ENCODE measurements around the gene FAM117A. TPM values are rescaled to one million over a fixed set of nuclear protein-coding genes. Genes with fewer than 3 reads are reported as not detected.
"Not testable (repeated sequence)": the region's sequence is repeated elsewhere in the genome, so short reads cannot be mapped to it uniquely, and the experiment has no call there.

Gene FAM117A
- total RNA-seq, 1 donor from 2014 or later, result 5.8 TPM

DNA sequence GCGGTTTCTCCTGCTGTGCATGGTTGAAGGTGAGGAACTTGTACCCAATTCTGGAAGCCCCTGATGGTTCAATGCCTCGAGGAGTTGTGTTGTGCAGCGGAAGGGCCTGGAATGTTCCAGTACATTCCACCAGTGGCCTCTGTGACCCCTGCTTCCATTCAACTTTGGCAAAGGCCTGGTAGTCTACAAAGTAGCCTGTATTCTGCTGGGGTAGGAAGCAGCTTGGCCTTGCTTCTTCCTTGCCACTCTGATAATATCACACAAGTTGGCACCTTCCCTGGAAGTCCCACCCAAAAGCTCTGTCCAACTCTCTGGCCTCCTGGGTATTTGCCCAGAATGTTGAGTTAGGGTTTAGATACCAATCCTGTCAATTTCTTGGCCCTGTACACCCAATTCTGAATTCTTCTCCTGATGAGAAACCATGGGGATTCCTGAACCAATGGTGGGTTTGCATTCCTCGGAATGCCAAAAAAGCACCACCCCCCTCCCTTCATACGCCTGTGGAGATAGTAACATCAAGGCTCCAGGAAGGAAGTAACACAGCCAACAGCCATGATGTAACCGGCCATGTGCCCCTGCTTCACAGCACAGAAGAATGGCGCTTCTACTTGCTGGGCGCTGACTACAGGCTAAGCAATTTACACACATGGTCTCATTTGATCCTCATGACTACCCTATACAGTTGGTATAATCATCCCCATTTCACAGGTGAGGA lies 11.8 kb upstream of the FAM117A start:
- no peak for DNase-seq (ENCODE audit: low spot score)
- intact Hi-C loops (cut with DNase I), result no loop called here

- DNase-seq (ENCODE audit: low spot score), result no peak
These were observed 3.1 kb upstream of the FAM117A start for GRCh38 chr17:49766918-49767530.

GRCh38 chr17:49764559-49765180 lies 739 bp upstream of the FAM117A start:
- intact Hi-C loops (cut with DNase I), result loop anchor here (5.0 kb wide), 1 partner anchor 37 kb away; no protein-coding TSS in a partner anchor
- DNase-seq (ENCODE audit: low spot score), result no peak

More at GRCh38 chr17:49766918-49767530, 3.1 kb upstream of the FAM117A start:
- intact Hi-C loops (cut with DNase I), result no loop called here

DNA sequence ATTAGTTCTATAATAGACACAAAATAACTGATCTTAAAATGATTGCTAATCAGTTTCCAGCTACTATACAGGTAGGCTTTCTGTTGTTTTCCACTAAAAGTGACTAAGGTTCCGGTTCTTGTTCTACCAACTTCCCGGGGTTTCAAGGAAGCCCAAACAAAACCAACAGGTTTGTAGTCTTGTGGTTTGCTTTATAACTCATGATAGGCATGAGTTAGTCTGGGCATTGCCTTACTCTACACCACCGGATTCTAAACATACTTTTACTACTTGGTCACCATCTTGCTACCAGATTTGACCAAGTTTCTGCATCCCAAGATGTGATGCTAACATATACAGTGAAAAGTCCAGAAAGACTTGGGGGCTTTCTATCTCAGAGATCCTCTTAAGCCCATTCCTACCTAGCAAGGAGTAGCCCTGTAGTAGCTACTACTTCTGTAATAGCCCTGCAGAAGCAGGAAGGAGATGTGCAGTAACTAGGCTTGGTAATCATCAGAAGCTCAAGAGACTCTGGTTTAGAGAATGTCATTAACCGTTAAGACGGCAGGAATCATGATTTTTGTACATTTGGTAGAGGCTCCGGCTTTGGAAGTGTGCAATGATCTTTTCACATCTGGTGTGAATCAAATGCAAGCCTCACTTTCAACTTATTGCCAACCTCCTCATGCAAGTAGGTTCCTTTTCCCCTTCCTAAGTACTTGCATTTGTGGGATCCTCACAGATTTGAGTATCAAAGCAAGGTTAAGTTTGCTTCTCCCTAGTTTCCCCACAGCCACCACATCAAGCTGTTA lies 1.6 kb downstream of the FAM117A start:
- no peak for DNase-seq (ENCODE audit: low spot score)
- intact Hi-C loops (cut with DNase I), result loop anchor here (5.0 kb wide), 1 partner anchor 35 kb away; no protein-coding TSS in a partner anchor

- DNase-seq (ENCODE audit: low spot score), result no peak
- intact Hi-C loops (cut with DNase I), result loop anchor here (5.0 kb wide), 1 partner anchor 34 kb away; no protein-coding TSS in a partner anchor
These were observed 2.9 kb downstream of the FAM117A start for GRCh38 chr17:49760932-49761558.

- intact Hi-C loops (cut with DNase I), result loop anchor here (5.0 kb wide), 1 partner anchor 33 kb away; no protein-coding TSS in a partner anchor
- DNase-seq (ENCODE audit: low spot score), result no peak
These were observed 3.6 kb downstream of the FAM117A start for GRCh38 chr17:49760296-49760695.

DNA sequence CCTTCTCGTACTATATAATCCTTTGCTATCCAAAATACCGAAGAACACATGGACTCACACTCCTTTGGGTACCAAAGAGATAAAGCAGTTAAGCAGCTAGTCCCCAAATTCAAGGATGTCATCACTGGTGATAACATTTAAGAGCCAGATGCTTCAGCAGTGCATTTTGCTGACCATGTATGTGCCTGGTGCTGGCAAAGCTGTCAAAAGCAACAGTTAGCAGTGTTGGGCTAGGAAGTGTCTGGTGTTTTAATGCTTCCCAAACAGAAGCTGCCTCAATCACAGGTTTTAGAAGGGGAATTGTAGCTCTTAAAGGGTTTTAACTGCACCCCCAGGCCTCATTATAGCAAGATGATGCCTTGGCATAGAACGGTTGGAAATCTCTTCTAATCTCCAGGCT lies 4.7 kb downstream of the FAM117A start:
- DNase-seq (ENCODE audit: low spot score), result no peak
- intact Hi-C loops (cut with DNase I), result no loop called here

DNA sequence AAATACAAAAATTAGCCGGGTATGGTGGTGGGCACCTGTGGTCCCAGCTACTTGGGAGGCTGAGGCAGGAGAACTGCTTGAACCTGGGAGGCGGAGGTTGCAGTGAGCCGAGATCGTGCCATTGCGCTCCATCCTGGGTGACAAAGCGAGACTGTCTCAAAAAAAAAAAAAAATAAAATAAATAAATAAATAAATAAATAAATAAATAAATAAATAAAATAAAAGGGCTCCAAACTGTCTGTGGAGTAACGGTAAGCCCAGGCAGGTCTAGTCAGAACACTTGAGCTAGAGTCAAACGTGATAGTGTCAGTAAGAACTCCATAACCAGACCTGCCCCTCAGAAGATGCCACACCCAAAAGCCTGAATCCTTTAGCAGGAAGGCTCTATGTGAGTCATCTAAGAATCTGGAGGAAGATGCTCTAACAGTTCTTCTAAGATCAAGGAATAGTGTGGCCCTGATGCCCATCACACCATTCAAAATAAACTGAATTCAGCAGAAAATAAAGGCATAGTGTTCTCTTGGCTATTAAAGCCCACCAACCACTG lies 5.4 kb downstream of the FAM117A start:
- intact Hi-C loops (cut with DNase I); DNase-seq (ENCODE audit: low spot score): not testable (repeated sequence)

DNA sequence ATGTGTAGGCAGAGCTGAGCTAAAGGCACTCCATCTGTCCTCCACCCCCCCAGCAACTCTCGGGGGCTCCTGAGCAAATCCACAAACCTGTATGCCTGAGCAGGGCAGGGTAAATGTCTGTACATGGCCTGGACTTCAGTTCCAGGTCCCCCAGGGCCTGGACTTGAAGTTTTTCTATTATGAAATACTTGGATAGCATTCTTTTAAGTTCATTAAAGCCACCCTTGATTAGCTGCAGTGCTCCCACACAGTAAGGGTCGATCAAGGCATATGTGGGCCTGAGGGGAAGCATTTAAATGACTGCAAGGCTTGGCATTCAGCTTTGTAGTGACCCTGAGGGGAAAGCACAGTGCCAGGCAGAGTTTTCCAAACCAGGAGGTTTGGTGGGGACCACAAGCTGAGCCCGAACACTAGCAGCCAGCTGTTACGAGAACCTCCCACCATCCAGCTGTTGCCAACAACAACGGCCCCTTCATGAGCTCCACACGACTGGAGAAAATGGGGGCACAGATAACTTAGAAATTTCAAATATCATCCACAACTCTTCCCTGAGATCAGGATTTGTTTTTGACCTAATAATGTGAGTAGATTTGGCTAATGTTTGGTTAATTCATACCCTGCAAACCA lies 6.7 kb downstream of the FAM117A start:
- intact Hi-C loops (cut with DNase I), result no loop called here
- no peak for DNase-seq (ENCODE audit: low spot score)

GRCh38 chr17:49756323-49757150 lies 7.4 kb downstream of the FAM117A start:
- no peak for DNase-seq (ENCODE audit: low spot score)
- intact Hi-C loops (cut with DNase I), result no loop called here

- DNase-seq (ENCODE audit: low spot score), result no peak
- intact Hi-C loops (cut with DNase I), result no loop called here
These were observed 8.2 kb downstream of the FAM117A start for GRCh38 chr17:49755663-49756283.

- intact Hi-C loops (cut with DNase I), result no loop called here
- no peak for DNase-seq (ENCODE audit: low spot score)
These were observed 10.0 kb downstream of the FAM117A start for GRCh38 chr17:49753959-49754391.

GRCh38 chr17:49752508-49752907 lies 11.4 kb downstream of the FAM117A start:
- DNase-seq (ENCODE audit: low spot score), result no peak
- intact Hi-C loops (cut with DNase I), result no loop called here

DNA sequence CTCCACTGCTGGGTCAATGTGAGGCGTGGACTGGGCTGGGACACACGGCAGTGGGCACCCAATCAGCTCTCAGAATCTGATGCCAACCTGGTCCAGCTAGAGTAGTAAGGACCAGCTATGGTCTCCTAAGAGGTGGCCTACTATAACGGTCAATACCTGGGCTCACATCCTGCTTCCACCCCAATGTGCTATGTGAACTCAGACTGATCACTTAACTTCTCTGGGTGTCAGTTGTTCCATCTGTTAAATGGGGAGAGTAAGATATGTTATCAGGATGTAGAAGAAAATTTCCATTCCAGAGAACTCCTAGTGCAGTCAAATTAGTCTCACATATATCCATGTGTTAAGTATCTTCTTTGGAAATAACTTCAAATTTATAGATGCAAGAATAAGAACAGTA lies 14.2 kb downstream of the FAM117A start:
- no peak for DNase-seq (ENCODE audit: low spot score)

DNA sequence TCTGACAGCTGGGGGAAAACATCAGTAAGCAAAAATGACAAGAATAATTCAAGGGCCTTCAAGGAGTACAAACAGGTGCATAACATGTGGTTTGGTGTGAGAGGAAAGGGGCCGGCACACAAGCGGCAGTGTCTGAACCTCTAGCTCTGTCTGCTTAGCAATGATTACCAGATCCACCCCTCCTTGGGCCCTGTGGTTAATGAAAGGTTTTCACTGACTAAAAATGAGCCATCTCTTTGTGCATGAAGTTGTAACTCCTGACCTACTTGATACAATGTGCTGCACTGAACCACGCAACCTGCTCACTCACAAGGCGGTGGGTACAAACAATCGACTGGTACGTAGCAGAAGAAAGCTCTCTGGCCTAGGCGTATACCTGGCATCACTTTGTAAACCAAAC lies 15.1 kb downstream of the FAM117A start:
- DNase-seq (ENCODE audit: low spot score), result no peak
- intact Hi-C loops (cut with DNase I), result no loop called here

More for the DNA sequence above, 14.2 kb downstream of the FAM117A start:
- intact Hi-C loops (cut with DNase I), result no loop called here

DNA sequence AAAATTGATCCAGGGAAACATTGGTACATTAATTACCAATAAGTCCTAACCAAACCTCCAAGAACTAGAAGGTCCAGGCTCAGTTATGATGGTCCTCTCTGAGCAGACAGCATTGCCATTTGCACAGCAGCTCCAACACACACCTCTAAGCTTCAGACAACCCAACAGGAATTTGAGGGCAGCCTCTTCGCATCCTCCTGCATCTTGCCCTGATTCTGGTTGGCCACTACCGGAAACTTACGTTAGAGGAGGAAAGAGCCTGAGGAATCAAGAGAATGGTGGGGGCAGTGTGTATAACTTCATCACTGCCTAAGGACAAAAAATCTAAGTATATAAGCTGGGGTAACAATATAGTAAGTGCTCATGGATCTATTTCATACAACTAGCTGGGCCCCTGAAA lies 15.7 kb downstream of the FAM117A start:
- no peak for DNase-seq (ENCODE audit: low spot score)
- intact Hi-C loops (cut with DNase I), result no loop called here

DNA sequence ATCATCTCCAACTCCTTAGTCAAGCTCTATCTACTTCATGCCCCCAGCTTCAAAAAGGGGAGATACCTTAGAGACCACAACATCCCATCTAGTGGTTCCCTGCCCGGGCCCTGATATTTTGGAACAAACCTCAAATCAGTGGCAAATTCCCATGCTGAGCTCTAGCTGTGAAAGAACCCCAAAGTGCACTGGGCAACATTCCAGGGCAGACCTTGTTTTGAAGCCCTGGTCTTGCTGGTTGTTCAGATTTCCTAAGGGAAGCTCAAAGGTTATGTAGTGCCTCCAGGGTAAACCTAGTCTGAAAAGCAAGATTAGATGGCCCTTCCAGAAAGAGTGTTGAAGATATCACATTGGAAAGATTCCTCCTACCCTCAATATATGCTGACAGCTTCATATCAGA lies 16.3 kb downstream of the FAM117A start:
- intact Hi-C loops (cut with DNase I), result no loop called here
- DNase-seq (ENCODE audit: low spot score), result no peak
